Prostate gland (tissue), 2 donors: ENCODE measurements around the gene RPS6KA2. TPM values are rescaled to one million over a fixed set of nuclear protein-coding genes. Genes with fewer than 3 reads are reported as not detected.

Source experiments
- DNase-seq: peaks from one replicate; pipeline ENCODE4 v3.0.0-alpha.2; 2019; ENCODE audit warnings: low spot score
- H3K27ac ChIP-seq, 2 donors: fragments of 200-600 bp; sonication (generic); 2 replicates each; pipeline ENCODE4 v1.5.1; 2017 to 2019
- H3K27me3 ChIP-seq: fragments of 200-600 bp; sonication (generic); replicated peaks from 2 replicates; pipeline ENCODE4 v1.5.1; 2019; ENCODE audit not compliant: insufficient read depth
- H3K36me3 ChIP-seq, 2 donors: fragments of 200-600 bp; sonication (generic); 1 replicate in 1 of 2; 2 replicates in 1 of 2; pipeline versions ENCODE4 v1.5.1 to v1.8.1; 2017 to 2019
- H3K4me1 ChIP-seq: fragments of 200-600 bp; sonication (generic); replicated peaks from 2 replicates; pipeline ENCODE4 v1.5.1; 2019
- H3K4me3 ChIP-seq, 2 donors: fragments of 200-600 bp; sonication (generic); 2 replicates each; pipeline ENCODE4 v1.5.1; 2017 to 2019
- H3K9me3 ChIP-seq: fragments of 200-600 bp; sonication (generic); 2 replicates; pipeline ENCODE4 v1.5.1; 2017
- POLR2A ChIP-seq: fragments of 450-650 bp; IDR thresholded peaks from one replicate; pipeline ENCODE4 v1.6.1; 2016; ENCODE audit warnings: antibody characterized with exemption, mild to moderate bottlenecking
- POLR2AphosphoS5 ChIP-seq: sonication (generic); formaldehyde crosslinking; IDR thresholded peaks from one replicate; pipeline ENCODE4 v1.6.1; 2017; ENCODE audit warnings: antibody characterized with exemption
- WGBS: methylation state at CpG from one replicate; pipeline ENCODE4 v1.1.5; 2018; 5-methylcytosine and 5-hydroxymethylcytosine counted together
- intact Hi-C: fragments of 100-400 bp; cut with DNase I; formaldehyde crosslinking; loops from one replicate; pipeline ENCODE4 v1.14.2; 2022
- total RNA-seq, 2 donors: library from RNA; depleted of rRNA; stranded (reverse); fragments of >200 nt; gene quantifications; one replicate each; pipeline ENCODE4 v1.1.0, GENCODE V29; 2016
- TF ChIP-seq, protein P1 (sequence below), 4 experiments: fragments of 200-600 bp in 2 of 4; fragments of 450-650 bp in 2 of 4; sonication (generic) in 2 of 4; IDR thresholded peaks; 1 replicate in 3 of 4; 2 replicates in 1 of 4; pipeline ENCODE4 v1.5.1; 2016 to 2019; ENCODE audit warnings: antibody characterized with exemption in 4 of 4, mild to moderate bottlenecking in 2 of 4, moderate library complexity in 2 of 4

RPS6KA2 gene
- total RNA-seq, 2 donors from 2014 or later = 32.2 to 44.3 TPM

DNA sequence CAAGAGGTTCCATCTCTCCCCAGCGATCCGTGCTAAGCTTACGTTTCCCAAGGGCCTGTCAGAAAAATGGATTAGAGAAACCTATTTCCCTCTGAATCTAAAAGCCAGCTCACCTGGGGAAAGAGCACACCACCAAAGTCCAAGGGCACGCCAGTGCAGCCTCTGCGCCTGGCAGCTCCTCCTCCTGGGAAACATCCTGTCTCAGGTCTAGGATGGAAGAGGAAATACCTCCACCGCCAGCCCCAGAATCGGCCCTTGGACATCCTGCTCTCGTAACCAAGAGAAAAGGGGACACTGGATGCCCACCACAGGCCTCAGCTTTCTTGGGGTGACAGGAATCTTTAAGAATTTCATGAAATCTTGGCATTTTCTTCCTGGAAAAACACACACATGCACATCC is 59.2 kb downstream of the RPS6KA2 start:
- H3K9me3 ChIP-seq = no peaks in the 10 kb centered on the region
- intact Hi-C loops = no loop called here
- DNase-seq = no peak
- H3K27ac ChIP-seq = no peak overlapping the region
- H3K4me1 ChIP-seq = no peaks in the 10 kb centered on the region
- TF ChIP-seq POLR2AphosphoS5 (no peak), POLR2A (no peak)
- TF ChIP-seq, protein P1, sequence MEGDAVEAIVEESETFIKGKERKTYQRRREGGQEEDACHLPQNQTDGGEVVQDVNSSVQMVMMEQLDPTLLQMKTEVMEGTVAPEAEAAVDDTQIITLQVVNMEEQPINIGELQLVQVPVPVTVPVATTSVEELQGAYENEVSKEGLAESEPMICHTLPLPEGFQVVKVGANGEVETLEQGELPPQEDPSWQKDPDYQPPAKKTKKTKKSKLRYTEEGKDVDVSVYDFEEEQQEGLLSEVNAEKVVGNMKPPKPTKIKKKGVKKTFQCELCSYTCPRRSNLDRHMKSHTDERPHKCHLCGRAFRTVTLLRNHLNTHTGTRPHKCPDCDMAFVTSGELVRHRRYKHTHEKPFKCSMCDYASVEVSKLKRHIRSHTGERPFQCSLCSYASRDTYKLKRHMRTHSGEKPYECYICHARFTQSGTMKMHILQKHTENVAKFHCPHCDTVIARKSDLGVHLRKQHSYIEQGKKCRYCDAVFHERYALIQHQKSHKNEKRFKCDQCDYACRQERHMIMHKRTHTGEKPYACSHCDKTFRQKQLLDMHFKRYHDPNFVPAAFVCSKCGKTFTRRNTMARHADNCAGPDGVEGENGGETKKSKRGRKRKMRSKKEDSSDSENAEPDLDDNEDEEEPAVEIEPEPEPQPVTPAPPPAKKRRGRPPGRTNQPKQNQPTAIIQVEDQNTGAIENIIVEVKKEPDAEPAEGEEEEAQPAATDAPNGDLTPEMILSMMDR (IDR thresholded peaks at IDR 0.05) = no peak
- 90% methylated on average over 8 of the region's 8 CpGs for WGBS
- no peak overlapping the region for H3K4me3 ChIP-seq
- H3K27me3 ChIP-seq = no peaks in the 10 kb centered on the region
- no peaks in the 10 kb centered on the region for H3K36me3 ChIP-seq

- TF ChIP-seq POLR2AphosphoS5 (no peak), POLR2A (no peak)
- TF ChIP-seq, protein P1 (IDR thresholded peaks at IDR 0.05) = no peak
- H3K27me3 ChIP-seq = no peaks in the 10 kb centered on the region
- H3K27ac ChIP-seq = no peak overlapping the region
- no peaks in the 10 kb centered on the region for H3K36me3 ChIP-seq
- 74% methylated on average over 8 of the region's 8 CpGs for WGBS
- H3K4me3 ChIP-seq = no peak overlapping the region
- H3K4me1 ChIP-seq = no peaks in the 10 kb centered on the region
- intact Hi-C loops = no loop called here
- DNase-seq = no peak
- H3K9me3 ChIP-seq = no peaks in the 10 kb centered on the region
Observed at GRCh38 chr6:166567107-166567506, 59.9 kb downstream of the RPS6KA2 start.

DNA sequence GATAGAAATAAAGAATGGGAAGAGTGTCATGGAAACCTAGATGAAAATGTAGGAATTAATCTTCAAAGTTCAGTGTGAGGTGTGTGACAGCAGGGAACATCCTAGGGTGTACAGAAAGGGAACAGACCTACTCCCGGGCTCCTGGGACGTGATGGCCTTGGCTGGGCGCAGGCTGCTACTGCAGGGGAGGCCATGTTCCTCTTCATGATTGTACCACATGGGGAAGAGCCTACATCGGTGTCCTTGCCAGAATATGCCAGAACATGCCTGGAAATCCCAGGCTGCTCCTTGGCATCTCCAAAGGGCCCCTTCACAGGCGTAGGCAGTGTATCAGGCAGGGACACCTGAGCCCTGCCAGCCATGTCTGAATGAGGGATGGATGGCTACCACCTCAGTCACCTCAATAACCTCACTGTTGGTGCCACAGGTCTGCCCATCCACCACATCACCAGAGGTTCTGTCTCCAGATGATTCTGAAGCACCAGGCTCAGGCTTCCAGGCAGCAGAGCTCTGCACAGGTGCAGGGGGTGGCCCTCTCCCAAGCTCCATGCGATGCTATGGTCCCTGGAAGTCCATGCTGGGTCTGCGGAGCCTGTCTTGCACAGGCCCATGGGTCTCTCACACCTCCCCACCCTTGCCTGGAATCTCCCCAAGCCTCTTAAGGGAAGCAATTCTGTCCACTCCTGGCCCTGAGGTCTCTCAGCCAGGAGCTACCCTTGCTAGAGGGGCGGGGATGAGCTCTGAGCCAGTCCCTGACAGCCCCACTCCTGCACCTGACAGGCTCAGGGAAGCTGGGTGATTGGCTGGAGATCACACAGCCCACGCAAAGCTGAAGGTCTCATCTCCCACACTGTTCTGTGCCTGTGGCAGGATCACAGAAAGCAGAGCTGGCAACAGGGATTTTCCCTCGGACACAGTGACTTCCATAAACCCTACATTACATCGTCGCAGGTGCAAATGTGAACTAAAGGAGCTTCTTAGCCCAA is 60.7 kb downstream of the RPS6KA2 start:
- Histone ChIP-seq H3K36me3 (no peaks in the 10 kb centered on the region), H3K4me3 (no peak overlapping the region), H3K4me1 (no peaks in the 10 kb centered on the region), H3K27me3 (no peaks in the 10 kb centered on the region), H3K27ac (no peak overlapping the region), H3K9me3 (no peaks in the 10 kb centered on the region)
- intact Hi-C loops = no loop called here
- no peak for DNase-seq
- TF ChIP-seq POLR2A (no peak), POLR2AphosphoS5 (no peak)
- TF ChIP-seq, protein P1 (IDR thresholded peaks at IDR 0.05) = no peak
- WGBS = 89% methylated on average over 12 of the region's 12 CpGs

GRCh38 chr6:166565084-166565967 is 61.7 kb downstream of the RPS6KA2 start:
- no peak for DNase-seq
- Histone ChIP-seq H3K4me1 (no peaks in the 10 kb centered on the region), H3K27me3 (no peaks in the 10 kb centered on the region), H3K36me3 (no peaks in the 10 kb centered on the region), H3K4me3 (no peak overlapping the region), H3K9me3 (no peaks in the 10 kb centered on the region), H3K27ac (no peak overlapping the region)
- intact Hi-C loops = no loop called here
- WGBS = 89% methylated on average over 20 of the region's 24 CpGs
- TF ChIP-seq POLR2AphosphoS5 (no peak), POLR2A (no peak)
- TF ChIP-seq, protein P1 (IDR thresholded peaks at IDR 0.05) = no peak
